ENCODE results near the gene FARP1.

DNA sequence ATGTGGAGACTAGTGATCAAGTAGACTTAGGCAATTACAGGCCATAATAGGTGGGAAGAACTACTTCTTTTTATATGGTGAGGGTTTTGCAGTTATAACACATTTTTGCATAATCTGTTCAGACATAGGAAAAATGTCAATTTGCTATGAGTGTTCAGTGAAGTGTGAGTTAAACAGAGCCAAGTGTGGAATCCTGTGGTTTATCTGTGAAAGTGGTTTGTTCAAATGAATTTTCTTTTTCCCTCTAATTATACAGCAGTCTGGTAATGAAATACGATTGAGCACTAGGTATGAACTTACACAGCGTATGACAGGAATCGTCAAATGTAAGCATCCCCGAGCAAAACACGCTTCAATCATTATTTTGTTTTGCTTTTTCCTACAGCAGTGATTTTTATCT is 255.7 kb downstream of the FARP1 start:
- TF ChIP-seq, protein P1, sequence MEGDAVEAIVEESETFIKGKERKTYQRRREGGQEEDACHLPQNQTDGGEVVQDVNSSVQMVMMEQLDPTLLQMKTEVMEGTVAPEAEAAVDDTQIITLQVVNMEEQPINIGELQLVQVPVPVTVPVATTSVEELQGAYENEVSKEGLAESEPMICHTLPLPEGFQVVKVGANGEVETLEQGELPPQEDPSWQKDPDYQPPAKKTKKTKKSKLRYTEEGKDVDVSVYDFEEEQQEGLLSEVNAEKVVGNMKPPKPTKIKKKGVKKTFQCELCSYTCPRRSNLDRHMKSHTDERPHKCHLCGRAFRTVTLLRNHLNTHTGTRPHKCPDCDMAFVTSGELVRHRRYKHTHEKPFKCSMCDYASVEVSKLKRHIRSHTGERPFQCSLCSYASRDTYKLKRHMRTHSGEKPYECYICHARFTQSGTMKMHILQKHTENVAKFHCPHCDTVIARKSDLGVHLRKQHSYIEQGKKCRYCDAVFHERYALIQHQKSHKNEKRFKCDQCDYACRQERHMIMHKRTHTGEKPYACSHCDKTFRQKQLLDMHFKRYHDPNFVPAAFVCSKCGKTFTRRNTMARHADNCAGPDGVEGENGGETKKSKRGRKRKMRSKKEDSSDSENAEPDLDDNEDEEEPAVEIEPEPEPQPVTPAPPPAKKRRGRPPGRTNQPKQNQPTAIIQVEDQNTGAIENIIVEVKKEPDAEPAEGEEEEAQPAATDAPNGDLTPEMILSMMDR (tag by site-specific recombination; IDR thresholded peaks at IDR 0.05) = no peak
- no peak for TF ChIP-seq ZNF76 (tag by site-specific recombination; IDR thresholded peaks at IDR 0.05; ENCODE audit: borderline replicate concordance, low read depth)
- TF ChIP-seq, protein P2, sequence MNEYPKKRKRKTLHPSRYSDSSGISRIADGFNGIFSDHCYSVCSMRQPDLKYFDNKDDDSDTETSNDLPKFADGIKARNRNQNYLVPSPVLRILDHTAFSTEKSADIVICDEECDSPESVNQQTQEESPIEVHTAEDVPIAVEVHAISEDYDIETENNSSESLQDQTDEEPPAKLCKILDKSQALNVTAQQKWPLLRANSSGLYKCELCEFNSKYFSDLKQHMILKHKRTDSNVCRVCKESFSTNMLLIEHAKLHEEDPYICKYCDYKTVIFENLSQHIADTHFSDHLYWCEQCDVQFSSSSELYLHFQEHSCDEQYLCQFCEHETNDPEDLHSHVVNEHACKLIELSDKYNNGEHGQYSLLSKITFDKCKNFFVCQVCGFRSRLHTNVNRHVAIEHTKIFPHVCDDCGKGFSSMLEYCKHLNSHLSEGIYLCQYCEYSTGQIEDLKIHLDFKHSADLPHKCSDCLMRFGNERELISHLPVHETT (tag by site-specific recombination; IDR thresholded peaks at IDR 0.05) = no peak
- no peak for TF ChIP-seq ZNF16 (tag by site-specific recombination; IDR thresholded peaks at IDR 0.05; ENCODE audit: low read depth)
- TF ChIP-seq ZSCAN30 (tag by site-specific recombination; IDR thresholded peaks at IDR 0.05) = no peak
- TF ChIP-seq ZNF785 (tag by site-specific recombination; IDR thresholded peaks at IDR 0.05) = no peak
- no peak for TF ChIP-seq ZNF10 (tag by site-specific recombination; IDR thresholded peaks at IDR 0.05)
- TF ChIP-seq, protein P3, sequence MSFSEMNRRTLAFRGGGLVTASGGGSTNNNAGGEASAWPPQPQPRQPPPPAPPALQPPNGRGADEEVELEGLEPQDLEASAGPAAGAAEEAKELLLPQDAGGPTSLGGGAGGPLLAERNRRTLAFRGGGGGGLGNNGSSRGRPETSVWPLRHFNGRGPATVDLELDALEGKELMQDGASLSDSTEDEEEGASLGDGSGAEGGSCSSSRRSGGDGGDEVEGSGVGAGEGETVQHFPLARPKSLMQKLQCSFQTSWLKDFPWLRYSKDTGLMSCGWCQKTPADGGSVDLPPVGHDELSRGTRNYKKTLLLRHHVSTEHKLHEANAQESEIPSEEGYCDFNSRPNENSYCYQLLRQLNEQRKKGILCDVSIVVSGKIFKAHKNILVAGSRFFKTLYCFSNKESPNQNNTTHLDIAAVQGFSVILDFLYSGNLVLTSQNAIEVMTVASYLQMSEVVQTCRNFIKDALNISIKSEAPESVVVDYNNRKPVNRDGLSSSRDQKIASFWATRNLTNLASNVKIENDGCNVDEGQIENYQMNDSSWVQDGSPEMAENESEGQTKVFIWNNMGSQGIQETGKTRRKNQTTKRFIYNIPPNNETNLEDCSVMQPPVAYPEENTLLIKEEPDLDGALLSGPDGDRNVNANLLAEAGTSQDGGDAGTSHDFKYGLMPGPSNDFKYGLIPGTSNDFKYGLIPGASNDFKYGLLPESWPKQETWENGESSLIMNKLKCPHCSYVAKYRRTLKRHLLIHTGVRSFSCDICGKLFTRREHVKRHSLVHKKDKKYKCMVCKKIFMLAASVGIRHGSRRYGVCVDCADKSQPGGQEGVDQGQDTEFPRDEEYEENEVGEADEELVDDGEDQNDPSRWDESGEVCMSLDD (tag by site-specific recombination; IDR thresholded peaks at IDR 0.05) = no peak
- no peak for TF ChIP-seq ZNF626 (tag by site-specific recombination; IDR thresholded peaks at IDR 0.05)
